Left kidney (tissue), 2 donors: Measurements from ENCODE around the gene CACNA1A. TPM values are rescaled to one million over a fixed set of nuclear protein-coding genes. Genes with fewer than 3 reads are reported as not detected.
"Not testable (repeated sequence)": the region's sequence is repeated elsewhere in the genome, so short reads cannot be mapped to it uniquely, and the experiment has no call there.

ENCODE experiments used
- DNase-seq: peaks from one replicate; pipeline ENCODE4 v3.0.0-alpha.2; 2013
- polyA plus RNA-seq: library from polyadenylated mRNA; unstranded; fragments of 120-200 nt; gene quantifications from one replicate; pipeline ENCODE4 v1.2.1, GENCODE V29; 2013; ENCODE audit not compliant: insufficient read length

Gene CACNA1A
- polyA plus RNA-seq, 1 donor, result 2.9 TPM

DNA sequence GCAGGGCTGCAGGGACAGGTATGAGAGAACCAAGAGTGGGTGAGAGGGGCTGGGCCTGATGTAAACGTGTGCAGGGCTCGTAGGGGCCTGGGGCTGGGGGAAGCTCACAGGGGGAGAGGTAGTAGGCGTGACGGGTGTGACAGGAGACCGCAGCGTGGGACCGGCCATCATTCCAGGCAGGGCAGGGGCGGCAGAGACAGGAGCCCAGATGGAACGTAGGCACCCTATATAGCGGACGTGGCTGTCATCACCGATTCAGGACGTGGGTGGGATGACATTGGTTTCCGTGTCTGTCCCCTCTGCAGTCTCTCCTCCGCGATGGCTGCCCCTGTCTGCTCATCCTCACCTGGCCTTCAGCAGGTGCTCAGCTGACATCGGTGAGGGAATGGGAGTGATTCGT is 307.6 kb downstream of the CACNA1A start:
- DNase-seq, result no peak

DNA sequence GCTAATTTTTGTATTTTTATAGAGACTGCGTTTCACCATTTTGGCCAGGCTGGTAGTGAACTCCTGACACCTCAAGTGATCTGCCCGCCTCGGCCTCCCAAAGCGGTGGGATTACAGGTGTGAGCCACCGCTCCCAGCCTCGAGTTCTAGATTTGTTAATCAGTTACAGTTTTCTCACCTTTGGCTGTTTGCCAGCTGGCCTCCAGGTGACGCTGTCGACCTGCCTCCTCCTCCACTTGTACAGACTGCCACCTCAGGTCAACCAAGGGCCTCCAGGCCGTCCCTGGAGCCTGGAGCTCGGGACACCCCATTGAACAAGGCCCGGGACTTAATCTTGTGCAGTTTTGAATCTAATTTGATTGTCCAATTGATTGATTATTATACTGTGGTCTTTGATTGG is 310.6 kb downstream of the CACNA1A start:
- DNase-seq, result no peak

DNA sequence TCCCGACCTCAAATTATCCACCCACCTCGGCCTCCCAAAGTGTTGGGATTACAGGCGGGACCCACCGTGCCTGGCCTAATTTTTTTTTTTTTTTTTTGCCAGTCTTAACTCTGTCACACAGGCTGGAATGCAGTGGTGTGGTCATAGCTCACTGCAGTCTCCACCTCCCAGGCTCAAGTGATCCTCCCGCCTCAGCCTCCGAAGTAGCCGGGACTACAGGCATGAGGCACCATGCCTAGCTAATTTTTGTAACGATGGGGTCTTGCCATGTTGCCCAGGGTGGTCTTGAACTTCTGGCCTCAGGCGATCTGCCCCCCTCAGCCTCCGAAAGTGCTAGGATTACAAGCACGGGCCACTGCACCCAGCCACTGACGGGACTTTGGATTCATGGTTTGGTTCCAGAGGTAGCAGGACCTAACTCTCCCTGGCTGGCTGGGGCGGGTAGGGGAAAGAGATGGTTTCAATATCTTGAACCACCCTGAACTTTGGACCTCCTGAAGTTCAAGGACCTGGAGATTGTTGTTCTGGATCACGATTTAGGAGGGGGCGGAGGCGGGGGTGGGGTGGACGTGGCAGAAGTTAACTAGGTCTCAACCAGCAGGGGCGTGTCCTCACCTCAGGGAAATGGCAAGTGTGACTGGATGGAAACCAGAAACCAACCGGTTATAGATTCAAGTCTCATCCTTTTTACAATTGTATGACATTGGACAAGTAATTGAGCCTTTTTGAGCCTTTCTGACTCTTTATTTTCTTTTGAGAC is 315.3 kb downstream of the CACNA1A start:
- no peak for DNase-seq

DNA sequence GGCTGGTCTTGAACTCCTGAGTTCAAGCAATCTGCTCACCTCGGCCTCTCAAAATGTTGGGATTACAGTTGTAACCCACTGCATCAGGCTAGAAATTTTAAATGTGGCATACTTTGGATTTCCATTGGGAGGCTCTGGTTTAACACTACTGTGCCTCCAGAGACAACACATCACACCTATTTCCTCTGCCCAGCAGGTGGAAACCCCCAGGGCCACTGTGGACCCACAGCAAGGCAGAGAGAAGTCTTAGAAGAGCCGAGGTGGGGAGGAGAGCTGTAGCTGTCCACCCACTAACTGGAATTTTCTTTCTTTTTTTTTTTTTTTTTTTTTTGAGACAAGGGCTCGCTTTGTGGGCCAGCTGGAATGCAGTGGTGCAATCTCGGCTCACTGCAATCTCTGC is 316.7 kb downstream of the CACNA1A start:
- DNase-seq, result no peak

DNA sequence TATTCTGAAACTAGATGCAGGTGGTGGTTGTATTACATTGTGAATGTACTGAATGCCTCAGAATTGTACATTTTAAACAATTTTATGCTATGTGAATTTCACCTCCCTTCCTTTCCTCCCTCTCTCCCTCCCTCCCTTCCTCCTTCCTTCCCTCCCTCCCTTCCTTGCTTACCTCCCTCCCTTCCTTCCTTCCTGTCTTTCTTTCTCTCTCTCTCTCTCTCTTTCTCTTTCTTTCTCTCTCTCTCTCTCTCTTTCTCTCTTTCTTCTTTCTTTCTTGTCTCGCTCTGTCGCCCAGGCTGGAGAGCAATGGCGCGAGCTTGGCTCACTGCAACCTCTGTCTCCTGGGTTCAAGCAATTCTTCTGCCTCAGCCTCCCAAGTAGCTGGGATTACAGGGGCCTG is 318.9 kb downstream of the CACNA1A start:
- no peak for DNase-seq

DNA sequence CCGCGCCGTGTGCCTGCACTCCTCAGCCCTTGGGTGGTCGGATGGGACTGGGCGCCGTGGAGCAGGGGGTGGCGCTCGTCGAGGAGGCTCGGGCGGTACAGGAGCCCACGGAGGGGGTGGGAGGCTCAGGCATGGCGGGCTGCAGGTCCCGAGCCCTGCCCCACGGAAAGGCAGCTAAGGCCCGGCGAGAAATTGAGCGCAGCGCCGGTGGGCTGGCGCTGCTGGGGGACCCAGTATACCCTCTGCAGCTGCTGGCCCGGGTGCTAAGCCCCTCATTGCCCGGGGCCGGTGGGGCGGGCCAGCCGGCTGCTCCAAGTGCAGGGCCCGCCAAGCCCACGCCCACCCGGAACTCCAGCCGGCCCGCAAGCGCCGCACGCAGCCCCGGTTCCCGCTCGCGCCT is 319.6 kb downstream of the CACNA1A start:
- not testable (repeated sequence) for DNase-seq

DNA sequence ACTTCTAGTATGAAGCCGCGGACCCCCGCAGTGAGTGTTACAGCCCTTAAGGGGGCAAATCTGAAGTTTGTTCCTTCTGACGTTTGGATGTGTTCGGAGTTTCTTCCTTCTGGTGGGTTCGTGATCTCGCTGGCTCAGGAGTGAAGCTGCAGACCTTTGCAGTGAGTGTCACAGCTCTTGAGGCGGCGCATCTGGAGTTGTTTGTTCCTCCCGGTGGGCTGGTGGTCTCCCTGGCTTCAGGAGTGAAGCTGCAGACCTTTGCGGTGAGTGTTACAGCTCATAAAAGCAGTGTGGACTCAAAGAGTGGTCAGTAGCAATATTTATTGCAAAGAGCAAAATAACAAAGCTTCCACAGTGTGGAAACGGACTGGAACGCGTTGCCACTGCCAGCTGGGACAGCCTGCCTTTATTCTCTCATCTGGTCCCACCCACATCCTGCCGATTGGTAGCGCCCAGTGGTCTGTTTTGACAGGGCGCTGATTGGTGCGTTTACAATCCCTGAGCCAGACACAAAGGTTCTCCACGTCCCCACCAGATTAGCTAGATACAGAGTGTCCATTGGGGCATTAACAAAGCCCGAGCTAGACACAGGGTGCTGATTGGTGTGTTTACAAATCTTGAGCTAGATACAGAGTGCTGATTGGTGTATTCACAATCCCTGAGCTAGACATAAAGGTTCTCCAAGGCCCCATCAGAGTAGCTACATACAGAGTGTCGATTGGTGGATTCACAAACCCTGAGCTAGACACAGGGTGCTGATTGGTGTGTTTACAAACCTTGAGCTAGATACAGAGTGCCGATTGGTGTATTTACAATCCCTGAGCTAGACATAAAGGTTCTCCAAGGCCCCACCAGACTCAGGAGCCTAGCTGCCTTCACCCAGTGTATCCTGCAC is 320.3 kb downstream of the CACNA1A start:
- DNase-seq, result not testable (repeated sequence)

DNA sequence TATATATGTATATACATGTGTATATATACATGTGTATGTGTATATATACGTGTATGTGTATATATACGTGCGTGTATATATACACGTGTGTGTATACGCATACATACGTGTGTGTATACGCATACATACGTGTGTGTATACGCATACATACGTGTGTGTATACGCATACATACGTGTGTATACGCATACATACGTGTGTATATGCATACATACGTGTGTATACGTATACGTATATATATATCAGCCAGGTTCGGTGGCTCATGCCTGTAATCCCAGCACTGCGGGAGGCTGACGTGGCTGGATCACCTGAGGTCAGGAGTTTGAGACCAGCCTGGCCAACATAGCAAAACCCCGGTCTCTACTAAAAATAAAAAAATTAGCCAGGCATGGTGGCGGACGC is 321.4 kb downstream of the CACNA1A start:
- DNase-seq, result not testable (repeated sequence)

DNA sequence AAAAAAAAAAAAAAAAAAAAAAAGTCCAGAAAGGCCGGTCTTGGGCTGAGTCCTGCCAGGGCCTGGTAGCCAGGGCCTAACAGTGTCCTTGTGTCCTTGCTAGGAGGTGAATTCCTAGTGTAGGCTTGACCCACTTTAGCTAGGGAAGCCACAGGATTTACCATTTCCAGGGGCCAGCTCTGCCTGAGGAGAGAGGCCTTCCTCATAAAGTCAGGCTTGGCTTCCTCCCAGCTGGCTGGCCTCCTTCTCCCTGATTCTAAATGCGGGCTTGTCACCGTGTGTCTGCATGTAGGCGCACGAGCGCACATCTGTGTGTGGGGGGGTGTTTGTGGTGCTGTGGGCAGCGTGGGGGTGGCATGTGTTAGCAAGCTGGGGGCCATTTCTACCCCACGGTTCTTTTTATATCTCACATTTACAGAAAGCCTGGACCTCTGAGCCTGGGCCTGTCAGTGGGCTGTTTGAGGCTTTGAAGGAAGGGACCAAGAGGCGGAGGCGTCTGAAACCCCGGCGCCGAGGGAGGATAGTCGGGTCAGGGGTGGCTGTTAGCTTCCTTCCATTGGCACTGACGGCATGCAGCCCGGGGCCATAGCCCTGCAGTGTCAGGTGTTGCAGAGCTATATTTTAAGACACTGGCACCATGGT is 324.4 kb downstream of the CACNA1A start:
- DNase-seq, result peak; percentile 49

DNA sequence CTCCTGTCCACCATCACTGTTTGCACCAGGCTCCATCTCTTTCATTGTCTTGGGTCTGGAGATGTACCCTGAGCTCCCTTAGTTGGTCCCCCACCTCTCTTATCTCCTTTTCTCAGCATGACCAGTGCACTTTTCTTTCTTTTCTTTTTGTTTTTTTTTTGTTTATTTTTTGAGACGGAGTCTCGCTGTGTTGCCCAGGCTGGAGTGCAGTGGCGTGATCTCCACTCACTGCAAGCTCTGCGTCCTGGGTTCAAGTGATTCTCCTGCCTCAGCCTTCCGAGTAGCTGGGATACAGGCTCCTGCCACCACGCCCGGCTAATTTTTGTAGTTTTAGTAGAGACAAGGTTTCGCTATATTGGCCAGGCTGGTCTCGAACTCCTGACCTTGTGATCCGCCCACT is 328.0 kb downstream of the CACNA1A start:
- DNase-seq, result not testable (repeated sequence)

DNA sequence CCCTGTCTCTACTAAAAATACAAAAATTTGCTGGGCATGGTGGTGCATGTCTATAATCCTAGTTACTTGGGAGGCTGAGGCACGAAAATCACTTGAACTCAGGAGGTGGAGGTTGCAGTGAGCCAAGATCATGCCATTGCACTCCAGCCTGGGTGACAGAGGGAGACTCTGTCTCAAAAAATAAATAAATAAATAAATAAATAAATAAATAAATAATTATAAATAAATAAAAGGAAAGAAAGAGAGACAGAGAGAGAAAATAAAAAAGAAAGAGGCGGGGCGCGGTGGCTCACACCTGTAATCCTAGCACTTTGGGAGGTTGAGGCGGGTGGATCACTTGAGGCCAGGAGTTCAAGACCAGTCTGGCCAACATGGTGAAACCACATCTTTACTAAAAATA is 328.7 kb downstream of the CACNA1A start:
- not testable (repeated sequence) for DNase-seq

DNA sequence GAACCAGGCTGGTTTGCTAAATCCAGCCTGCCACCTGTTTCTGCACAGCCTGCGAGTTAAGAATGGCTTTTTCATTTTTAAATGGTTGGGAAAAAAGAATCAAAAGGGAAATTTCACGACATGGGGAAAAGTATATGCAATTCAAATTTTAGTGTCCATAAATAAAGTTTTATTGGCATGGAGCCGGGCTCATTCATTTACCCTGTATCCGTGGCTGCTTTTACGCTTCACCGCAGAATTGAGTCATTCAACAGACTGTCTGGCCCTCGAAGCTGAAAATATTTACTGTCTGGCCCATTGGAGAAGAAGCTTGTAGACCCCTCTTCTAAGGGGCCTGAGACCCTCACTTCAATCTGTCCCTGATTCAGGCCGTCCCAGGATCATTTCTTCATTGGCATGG is 329.9 kb downstream of the CACNA1A start:
- no peak for DNase-seq

DNA sequence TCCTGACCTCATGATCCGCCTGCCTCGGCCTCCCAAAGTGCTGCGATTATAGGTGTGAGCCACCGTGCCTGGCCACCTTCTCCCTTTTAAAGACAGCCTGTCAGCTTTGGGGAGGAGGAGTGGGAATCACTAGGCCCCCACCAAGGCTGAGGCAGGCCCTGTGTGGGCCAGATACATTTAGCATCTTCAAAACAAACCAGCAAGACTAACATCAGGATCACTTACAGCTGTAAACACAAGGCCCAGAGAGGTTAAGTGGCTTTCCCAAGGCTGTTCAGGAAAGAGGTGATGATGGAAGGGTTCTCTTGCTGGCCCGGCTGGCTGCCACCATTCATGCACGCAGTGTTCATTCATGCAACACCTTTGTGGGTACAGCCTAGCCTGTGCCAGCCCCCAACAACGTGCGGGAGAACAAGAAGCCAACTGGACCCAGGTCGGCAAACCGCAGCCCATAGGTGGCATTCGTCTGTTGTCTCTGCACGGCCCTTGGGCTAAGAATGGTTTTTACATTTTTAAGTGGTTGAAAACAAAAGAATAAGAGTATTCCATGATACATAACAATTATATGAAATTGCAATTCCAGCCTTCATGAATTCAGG is 333.0 kb downstream of the CACNA1A start:
- no peak for DNase-seq

DNA sequence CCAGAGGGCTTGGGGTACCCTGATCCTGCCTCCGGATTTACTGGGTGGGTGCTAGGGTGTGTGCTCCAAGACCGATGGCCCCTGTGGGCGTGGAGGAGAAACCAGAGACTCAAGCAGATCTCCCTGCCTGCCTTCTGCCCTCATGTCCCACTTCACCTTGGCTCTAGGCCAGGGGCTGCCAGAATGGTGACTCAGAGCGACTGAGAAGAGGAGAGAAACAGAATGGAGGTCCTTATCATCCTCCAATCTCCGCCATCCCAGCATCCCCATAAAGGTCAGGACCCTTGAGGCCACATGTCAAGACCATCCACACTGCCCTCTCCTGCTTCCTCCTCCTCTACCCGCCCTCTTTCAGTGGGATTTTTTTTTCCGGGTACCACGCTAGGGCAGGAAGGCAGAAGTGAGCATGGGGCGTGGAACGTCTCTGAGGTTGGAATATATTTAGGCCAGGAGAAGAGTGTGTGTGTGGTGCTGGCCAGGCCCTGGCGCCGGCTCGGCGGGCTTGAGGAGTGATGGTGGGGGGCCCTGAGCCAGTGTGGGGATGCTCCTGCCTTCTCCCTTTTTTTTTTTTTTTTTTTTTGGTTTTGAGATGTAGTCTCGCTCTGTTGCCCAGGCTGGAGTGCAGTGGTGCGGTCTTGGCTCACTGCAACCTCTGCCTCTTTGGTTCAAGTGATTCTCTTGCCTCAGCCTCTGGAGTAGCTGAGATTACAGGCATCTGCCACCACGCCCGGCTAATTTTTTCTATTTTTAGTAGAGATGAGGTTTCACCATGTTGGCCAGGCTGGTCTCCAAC is 333.7 kb downstream of the CACNA1A start:
- no peak for DNase-seq

DNA sequence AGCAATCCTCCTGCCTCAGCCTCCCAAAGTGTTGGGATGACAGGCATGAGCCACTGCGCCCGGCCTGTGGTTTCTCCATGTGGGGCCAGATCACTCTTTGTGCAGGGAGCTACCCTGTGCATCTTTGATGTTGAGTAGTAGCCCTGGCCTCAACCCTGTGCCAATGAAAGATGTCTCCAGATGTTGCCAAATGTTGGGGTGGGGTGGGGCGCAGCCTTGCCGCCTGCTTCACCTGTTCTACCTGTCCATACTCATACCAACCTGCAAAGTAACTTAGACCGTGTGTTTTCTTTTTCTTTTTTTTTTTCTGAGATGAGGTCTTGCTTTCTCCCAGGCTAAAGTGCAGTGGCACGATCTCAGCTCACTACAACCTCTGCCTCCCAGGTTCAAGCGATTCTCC is 335.1 kb downstream of the CACNA1A start:
- no peak for DNase-seq

DNA sequence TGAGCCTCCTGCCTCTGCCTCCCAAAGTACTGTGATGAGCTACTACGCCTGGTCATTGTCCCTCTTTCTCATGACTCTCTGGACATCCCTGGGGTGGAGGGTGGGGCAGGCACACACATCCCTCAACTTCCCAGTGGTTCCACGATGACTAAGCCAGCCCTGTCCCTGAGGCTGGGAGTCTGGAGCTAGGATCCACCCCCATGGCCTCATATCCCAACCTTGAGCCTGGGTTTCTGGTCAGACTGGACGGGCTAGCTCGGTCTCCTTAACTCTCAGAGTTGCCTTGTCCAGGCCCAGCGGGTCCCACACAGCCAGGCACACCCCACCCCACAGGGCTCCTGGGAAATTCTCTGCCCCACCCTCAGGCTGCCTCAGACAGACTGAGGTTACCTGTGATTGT is 336.5 kb downstream of the CACNA1A start:
- DNase-seq, result no peak

DNA sequence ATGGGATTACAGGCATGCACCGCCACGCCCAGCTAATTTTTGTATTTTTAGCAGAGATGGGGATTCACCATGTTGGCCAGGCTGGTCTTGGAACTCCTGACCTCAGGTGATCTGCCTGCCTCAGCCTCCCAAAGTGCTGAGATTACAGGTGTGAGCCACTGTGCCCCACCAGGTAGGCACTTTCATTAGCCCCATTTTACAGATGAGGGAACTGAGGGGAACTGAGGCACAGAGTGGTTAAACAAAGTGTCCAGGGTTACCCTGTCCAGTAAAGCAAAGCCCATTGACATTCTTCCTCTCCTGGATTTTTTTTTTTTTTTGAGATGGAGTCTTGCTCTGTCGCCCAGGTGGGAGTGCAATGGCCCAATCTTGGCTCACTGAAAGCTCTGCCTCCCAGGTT is 340.1 kb downstream of the CACNA1A start:
- DNase-seq, result not testable (repeated sequence)

DNA sequence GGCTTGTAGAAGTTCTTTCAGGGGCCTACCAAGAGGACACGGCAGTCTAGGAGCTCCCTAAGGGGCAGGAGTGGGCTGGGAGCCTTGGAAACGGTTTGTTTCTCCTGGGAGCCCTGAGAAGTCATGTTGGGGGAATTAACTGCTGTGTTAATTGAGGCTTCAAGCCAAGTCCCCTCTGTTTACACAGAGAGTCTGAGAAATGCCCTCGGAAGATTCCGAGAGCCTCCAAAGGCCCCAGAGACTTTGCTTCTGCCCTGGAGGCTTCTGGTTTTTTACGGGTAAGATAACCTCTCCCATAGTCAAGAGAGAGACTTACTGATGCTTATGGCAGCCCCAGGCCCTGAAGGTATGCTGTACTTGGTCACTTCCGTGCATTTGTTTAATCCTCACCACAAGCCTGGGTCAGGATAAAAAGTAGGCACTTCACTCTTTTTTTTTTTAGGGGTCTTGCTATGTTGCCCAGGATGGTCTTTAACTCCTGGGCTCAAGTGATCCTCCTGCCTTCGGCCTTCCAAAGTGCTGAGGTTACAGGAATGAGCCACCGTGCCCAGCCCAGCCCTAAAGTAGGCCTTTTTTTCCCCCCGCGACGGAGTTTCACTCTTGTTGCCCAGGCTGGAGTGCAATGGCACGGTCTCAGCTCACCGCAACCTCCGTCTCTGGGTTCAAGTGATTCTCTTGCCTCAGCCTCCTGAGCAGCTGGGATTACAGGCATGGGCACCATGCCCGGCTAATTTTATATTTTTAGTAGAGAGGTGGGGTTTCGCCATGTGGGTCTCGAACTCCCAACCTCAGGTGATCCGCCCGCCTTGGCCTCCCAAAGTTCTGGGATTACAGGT is 340.9 kb downstream of the CACNA1A start:
- no peak for DNase-seq

DNA sequence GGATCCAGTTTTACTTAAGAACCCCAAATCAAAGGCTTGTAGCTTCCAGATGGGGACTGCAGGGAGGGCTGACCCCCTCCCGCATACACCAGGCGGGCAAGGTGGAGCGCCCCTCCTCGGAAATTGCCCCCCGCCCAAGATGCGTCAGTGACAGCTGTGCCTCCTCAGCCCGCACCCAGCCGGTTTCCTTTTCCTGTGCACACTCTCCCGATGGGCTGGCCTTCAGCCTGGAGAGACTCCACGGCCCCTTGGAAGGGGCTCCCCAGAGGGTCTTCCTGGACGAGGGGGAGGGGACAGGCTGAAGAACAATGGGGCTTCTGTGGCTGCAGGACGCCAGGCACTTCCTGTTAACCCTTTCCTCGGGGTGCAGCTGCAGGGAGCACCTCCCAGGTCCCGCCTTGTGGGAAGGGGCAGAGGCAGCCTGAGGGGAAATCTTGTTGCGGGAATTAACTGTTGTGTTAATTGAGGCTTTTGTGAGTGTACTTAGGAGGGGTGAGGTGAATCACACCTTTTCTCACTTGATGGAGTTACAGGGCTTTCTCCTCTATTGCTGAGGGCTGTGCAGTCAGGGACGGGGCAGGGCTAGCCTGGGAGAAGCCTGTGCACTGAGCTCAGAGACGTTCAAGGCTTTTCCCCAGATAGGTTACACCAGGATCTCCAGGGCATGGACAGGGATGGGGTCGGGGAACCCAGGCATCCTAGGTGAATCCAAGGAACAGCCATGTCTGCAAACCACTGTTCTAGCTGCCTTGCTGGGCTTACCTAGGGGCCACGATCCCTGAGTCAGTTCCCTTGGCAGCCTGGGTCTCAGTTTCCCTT is 341.7 kb downstream of the CACNA1A start:
- DNase-seq, result peak; percentile 88
